H9 (cell line): ENCODE results near the gene LTBP4. TPM values are rescaled to one million over a fixed set of nuclear protein-coding genes. Genes with fewer than 3 reads are reported as not detected.

ENCODE experiments used
- DNase-seq: peaks from one replicate; pipeline ENCODE4 v3.0.0-alpha.2; 2017
- H2AFZ ChIP-seq: one replicate; pipeline ENCODE4 v1.6.1; 2013; ENCODE audit warnings: mild to moderate bottlenecking, low read length, control low read depth, moderate library complexity
- H2AK5ac ChIP-seq: 2 replicates; pipeline ENCODE4 v1.6.1; 2013; ENCODE audit warnings: low read length, control low read depth, mixed read lengths; ENCODE audit not compliant: insufficient read length
- H2BK120ac ChIP-seq: one replicate; pipeline ENCODE4 v1.6.1; 2013; ENCODE audit warnings: low read depth, mild to moderate bottlenecking, low read length, control low read depth, inconsistent platforms; ENCODE audit not compliant: poor library complexity, severe bottlenecking
- H2BK12ac ChIP-seq: 2 replicates; pipeline ENCODE4 v1.6.1; 2013; ENCODE audit warnings: low read length, control low read depth, mixed read lengths, low read depth; ENCODE audit not compliant: insufficient read length
- H2BK15ac ChIP-seq: 2 replicates; pipeline ENCODE4 v1.6.1; 2013; ENCODE audit warnings: low read depth, low read length, control low read depth
- H2BK20ac ChIP-seq: one replicate; pipeline ENCODE4 v1.6.1; 2013; ENCODE audit warnings: low read depth, mild to moderate bottlenecking, low read length, control low read depth, inconsistent platforms; ENCODE audit not compliant: poor library complexity, severe bottlenecking
- H2BK5ac ChIP-seq: 2 replicates; pipeline ENCODE4 v1.6.1; 2013; ENCODE audit warnings: low read length, control low read depth, mixed read lengths; ENCODE audit not compliant: insufficient read length
- H3K14ac ChIP-seq: 2 replicates; pipeline ENCODE4 v1.6.1; 2013; ENCODE audit warnings: low read length, control low read depth; ENCODE audit not compliant: insufficient read depth
- H3K18ac ChIP-seq: 2 replicates; pipeline ENCODE4 v1.6.1; 2013; ENCODE audit warnings: low read depth, mild to moderate bottlenecking, mixed read lengths, low read length, control low read depth; ENCODE audit not compliant: insufficient read length
- H3K23ac ChIP-seq: 2 replicates; pipeline ENCODE4 v1.6.1; 2013; ENCODE audit warnings: low read length, control low read depth, mixed read lengths, low read depth; ENCODE audit not compliant: insufficient read length
- H3K23me2 ChIP-seq: 2 replicates; pipeline ENCODE4 v1.6.1; 2013; ENCODE audit warnings: low read depth, mild to moderate bottlenecking, mixed read lengths, low read length, control low read depth; ENCODE audit not compliant: insufficient read length, poor library complexity, severe bottlenecking
- H3K27ac ChIP-seq: 2 replicates; pipeline ENCODE4 v1.5.1; 2013; ENCODE audit warnings: low read length, control low read depth, mixed read lengths, low read depth; ENCODE audit not compliant: insufficient read length
- H3K27me3 ChIP-seq: 2 replicates; pipeline ENCODE4 v1.6.1; 2013; ENCODE audit warnings: low read length, control low read depth, inconsistent platforms; ENCODE audit not compliant: insufficient read depth
- H3K4ac ChIP-seq: 2 replicates; pipeline ENCODE4 v1.6.1; 2013; ENCODE audit warnings: low read depth, mild to moderate bottlenecking, control low read depth, inconsistent platforms, low read length, moderate library complexity
- H3K4me1 ChIP-seq: 2 replicates; pipeline ENCODE4 v1.6.1; 2013; ENCODE audit warnings: low read length, control low read depth, inconsistent platforms; ENCODE audit not compliant: insufficient read depth
- H3K4me2 ChIP-seq: 2 replicates; pipeline ENCODE4 v1.6.1; 2013; ENCODE audit warnings: low read length, control low read depth, mixed read lengths; ENCODE audit not compliant: insufficient read length, insufficient read depth
- H3K56ac ChIP-seq: 2 replicates; pipeline ENCODE4 v1.6.1; 2013; ENCODE audit warnings: low read depth, mild to moderate bottlenecking, mixed read lengths, low read length, control low read depth; ENCODE audit not compliant: insufficient read length
- H3K79me1 ChIP-seq: 2 replicates; pipeline ENCODE4 v1.6.1; 2013; ENCODE audit warnings: low read depth, mild to moderate bottlenecking, moderate library complexity, low read length, control low read depth, inconsistent platforms; ENCODE audit not compliant: insufficient read depth, poor library complexity, severe bottlenecking
- H3K79me2 ChIP-seq: 2 replicates; pipeline ENCODE4 v1.6.1; 2013; ENCODE audit warnings: low read length, control low read depth, inconsistent platforms; ENCODE audit not compliant: insufficient read depth
- H3K9ac ChIP-seq: 2 replicates; pipeline ENCODE4 v1.6.1; 2013; ENCODE audit warnings: low read length, control low read depth, mixed read lengths; ENCODE audit not compliant: insufficient read length; ENCODE audit errors: extremely low read depth
- H3K9me3 ChIP-seq: one replicate; pipeline ENCODE4 v1.6.1; 2013; ENCODE audit warnings: low read depth, low read length, inconsistent platforms; ENCODE audit not compliant: control insufficient read depth
- H3T11ph ChIP-seq: one replicate; pipeline ENCODE4 v1.6.1; 2013; ENCODE audit warnings: mild to moderate bottlenecking, low read length, control low read depth, inconsistent platforms
- H4K20me1 ChIP-seq: one replicate; pipeline ENCODE4 v1.6.1; 2013; ENCODE audit not compliant: control insufficient read depth, insufficient read length, insufficient read depth
- H4K5ac ChIP-seq: 2 replicates; pipeline ENCODE4 v1.6.1; 2013; ENCODE audit warnings: low read depth, mild to moderate bottlenecking, mixed read lengths, low read length, control low read depth; ENCODE audit not compliant: insufficient read length
- H4K8ac ChIP-seq: replicated peaks from 2 replicates; pipeline ENCODE4 v1.6.1; 2013; ENCODE audit warnings: low read length, control low read depth, mixed read lengths, low read depth; ENCODE audit not compliant: insufficient read length
- H4K91ac ChIP-seq: 2 replicates; pipeline ENCODE4 v1.6.1; 2013; ENCODE audit warnings: low read depth, mild to moderate bottlenecking, moderate library complexity, mixed read lengths, low read length, control low read depth; ENCODE audit not compliant: insufficient read length
- H3K27ac Mint-ChIP-seq, 3 experiments: 2 replicates in 2 of 3; 3 replicates in 1 of 3; pipeline ENCODE4 v1.8.0; 2020 to 2021; ENCODE audit warnings: mixed read lengths in 3 of 3, mild to moderate bottlenecking in 1 of 3, moderate library complexity in 1 of 3
- H3K27me3 Mint-ChIP-seq: 2 replicates; pipeline ENCODE4 v1.8.0; 2021; ENCODE audit warnings: low read depth, mild to moderate bottlenecking, moderate library complexity, mixed read lengths
- H3K36me3 Mint-ChIP-seq, 3 experiments: 2 replicates in 2 of 3; 3 replicates in 1 of 3; pipeline ENCODE4 v1.8.0; 2020 to 2021; ENCODE audit warnings: low read depth in 3 of 3, mixed read lengths in 3 of 3; ENCODE audit not compliant: insufficient read depth in 1 of 3
- H3K4me1 Mint-ChIP-seq, 2 experiments: 2 replicates each; pipeline ENCODE4 v1.8.0; 2020; ENCODE audit warnings: mixed read lengths in 2 of 2
- H3K4me3 Mint-ChIP-seq, 2 experiments: 2 replicates in 1 of 2; 3 replicates in 1 of 2; pipeline ENCODE4 v1.8.0; 2020 to 2021; ENCODE audit warnings: mild to moderate bottlenecking in 2 of 2, mixed read lengths in 2 of 2, moderate library complexity in 1 of 2
- H3K9me3 Mint-ChIP-seq, 2 experiments: 2 replicates in 1 of 2; 3 replicates in 1 of 2; pipeline ENCODE4 v1.8.0; 2020; ENCODE audit warnings: mild to moderate bottlenecking in 2 of 2, mixed read lengths in 2 of 2, moderate library complexity in 1 of 2
- WGBS: extraction: QIAGEN DNeasy Blood & Tissue Kit; methylation state at CpG from one replicate; pipeline ENCODE4 v1.1.7; 2013; ENCODE audit warnings: missing lambda C conversion rate, low lambda C conversion rate, mixed read lengths; ENCODE audit not compliant: insufficient read length; ENCODE audit errors: extremely low coverage; 5-methylcytosine and 5-hydroxymethylcytosine counted together
- total RNA-seq: library from RNA; stranded (reverse); gene quantifications from 2 replicates; pipeline ENCODE4 v1.2.1, GENCODE V29; 2021
- TF ChIP-seq, protein P1 (sequence below): fragments of 200-600 bp; sonication (generic); conservative IDR thresholded peaks from 3 replicates; pipeline ENCODE4 v1.8.0; 2021; ENCODE audit warnings: antibody characterized with exemption, mild to moderate bottlenecking

LTBP4 gene
- total RNA-seq, 1 experiment from 2014 or later, result 129 TPM

DNA sequence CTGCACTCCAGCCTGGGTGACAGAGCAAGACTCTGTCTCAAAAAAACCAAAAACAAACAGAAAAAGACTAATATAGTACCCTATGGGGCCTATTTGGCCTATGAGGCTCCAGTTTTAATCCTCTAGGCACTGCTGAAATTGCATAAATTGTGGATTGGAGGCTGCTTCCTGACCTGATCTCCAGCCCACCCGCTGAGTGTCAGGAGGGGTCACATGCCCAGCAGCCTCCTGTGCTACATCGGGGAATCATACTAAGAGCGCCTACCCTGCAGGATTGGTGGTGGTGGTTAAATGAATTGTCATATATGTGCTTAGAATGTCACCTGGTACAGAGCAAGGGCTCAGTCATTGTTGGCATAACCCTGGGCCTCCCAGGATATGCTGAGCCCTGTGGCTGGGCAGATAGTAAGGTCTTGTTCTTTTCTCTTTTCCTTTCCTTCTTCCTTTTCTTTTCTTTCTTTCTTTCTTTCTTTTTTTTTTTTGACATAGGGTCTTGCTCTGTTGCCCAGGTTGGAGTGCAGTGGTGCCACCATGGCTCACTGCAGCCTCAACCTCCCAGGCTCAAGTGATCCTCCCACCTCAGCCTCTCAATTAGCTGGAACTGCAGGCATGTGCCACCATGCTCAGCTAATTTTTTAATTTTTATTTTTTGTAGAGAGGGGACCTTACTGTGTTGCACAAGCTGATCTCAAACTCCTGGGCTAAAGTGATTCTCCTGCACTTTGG is 31.3 kb downstream of the LTBP4 start:
- no peak overlapping the region for H3K4ac ChIP-seq
- no peak overlapping the region for H3K9ac ChIP-seq
- H3K9me3 ChIP-seq, result no peaks in the 10 kb centered on the region
- no peak overlapping the region for H4K91ac ChIP-seq
- H3K23me2 ChIP-seq, result no peaks in the 10 kb centered on the region
- H3K27me3 ChIP-seq, result no peaks in the 10 kb centered on the region; the same call in 1 of the 2 replicates
- Mint-ChIP-seq H3K9me3 (no peaks in the 10 kb centered on the region; a peak in 1 of 5 replicates), H3K4me3 (peak overlapping the region in 1 of 2 experiments; percentile 54; a peak in 3 of 5 replicates), H3K27ac (no peak overlapping the region), H3K27me3 (peaks cover 39% of the 10 kb centered on the region), H3K4me1 (peaks cover 35 to 37% of the 10 kb centered on the region in 2 experiments), H3K36me3 (peaks cover 3 to 18% (median 17%) of the 10 kb centered on the region in 3 experiments; a peak in 6 of 7 replicates)
- TF ChIP-seq, protein P1, sequence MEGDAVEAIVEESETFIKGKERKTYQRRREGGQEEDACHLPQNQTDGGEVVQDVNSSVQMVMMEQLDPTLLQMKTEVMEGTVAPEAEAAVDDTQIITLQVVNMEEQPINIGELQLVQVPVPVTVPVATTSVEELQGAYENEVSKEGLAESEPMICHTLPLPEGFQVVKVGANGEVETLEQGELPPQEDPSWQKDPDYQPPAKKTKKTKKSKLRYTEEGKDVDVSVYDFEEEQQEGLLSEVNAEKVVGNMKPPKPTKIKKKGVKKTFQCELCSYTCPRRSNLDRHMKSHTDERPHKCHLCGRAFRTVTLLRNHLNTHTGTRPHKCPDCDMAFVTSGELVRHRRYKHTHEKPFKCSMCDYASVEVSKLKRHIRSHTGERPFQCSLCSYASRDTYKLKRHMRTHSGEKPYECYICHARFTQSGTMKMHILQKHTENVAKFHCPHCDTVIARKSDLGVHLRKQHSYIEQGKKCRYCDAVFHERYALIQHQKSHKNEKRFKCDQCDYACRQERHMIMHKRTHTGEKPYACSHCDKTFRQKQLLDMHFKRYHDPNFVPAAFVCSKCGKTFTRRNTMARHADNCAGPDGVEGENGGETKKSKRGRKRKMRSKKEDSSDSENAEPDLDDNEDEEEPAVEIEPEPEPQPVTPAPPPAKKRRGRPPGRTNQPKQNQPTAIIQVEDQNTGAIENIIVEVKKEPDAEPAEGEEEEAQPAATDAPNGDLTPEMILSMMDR, result no peak
- no peak overlapping the region for H2BK5ac ChIP-seq
- H4K20me1 ChIP-seq, result no peaks in the 10 kb centered on the region
- no peak overlapping the region for H2BK12ac ChIP-seq
- H3K56ac ChIP-seq, result no peak overlapping the region
- no peak overlapping the region for H2BK120ac ChIP-seq
- whole genome bisulfite sequencing, result no CpG with 5 or more reads among the region's 3 CpGs
- H2AFZ ChIP-seq, result no peak overlapping the region
- no peak overlapping the region for H3K18ac ChIP-seq
- H2BK15ac ChIP-seq, result no peak overlapping the region
- no peak overlapping the region for H4K5ac ChIP-seq
- H2AK5ac ChIP-seq, result no peak overlapping the region
- no peak overlapping the region for H3K14ac ChIP-seq
- no peak overlapping the region for H4K8ac ChIP-seq
- H3K79me2 ChIP-seq, result no peaks in the 10 kb centered on the region
- no peak overlapping the region for H2BK20ac ChIP-seq
- no peak overlapping the region for H3K4me2 ChIP-seq
- peaks cover 6% of the 10 kb centered on the region; the same call in 1 of the 2 replicates for H3K4me1 ChIP-seq
- peak; percentile 83 for DNase-seq
- H3K79me1 ChIP-seq, result no peaks in the 10 kb centered on the region
- H3T11ph ChIP-seq, result no peak overlapping the region
- H3K27ac ChIP-seq, result no peak overlapping the region
- no peak overlapping the region for H3K23ac ChIP-seq
